Activated CD8-positive, alpha-beta memory T cell treated with anti-CD3 and anti-CD28 coated beads for 4 hours (primary cell): Measurements from ENCODE around the gene PIK3C2G.

Experiments
- DNase-seq, 2 donors: peaks; one replicate each; pipeline ENCODE4 v3.0.0-alpha.2; 2020; ENCODE audit warnings: low read depth in 2 of 2

PIK3C2G gene

GRCh38 chr12:18340186-18340585, 78.9 kb downstream of the PIK3C2G start:
- DNase-seq, result no peak

- no peak for DNase-seq
These were observed 79.5 kb downstream of the PIK3C2G start for GRCh38 chr12:18340786-18341185.

- DNase-seq, result no peak
These were observed 82.4 kb downstream of the PIK3C2G start for GRCh38 chr12:18343708-18344107.

- no peak for DNase-seq
These were observed 83.9 kb downstream of the PIK3C2G start for GRCh38 chr12:18345021-18345735.

GRCh38 chr12:18352312-18352711, 91.0 kb downstream of the PIK3C2G start:
- no peak for DNase-seq

GRCh38 chr12:18355429-18355828, 94.1 kb downstream of the PIK3C2G start:
- DNase-seq, result no peak

- DNase-seq, result no peak
These were observed 96.8 kb downstream of the PIK3C2G start for GRCh38 chr12:18358077-18358476.

- no peak for DNase-seq
These were observed 97.6 kb downstream of the PIK3C2G start for GRCh38 chr12:18358930-18359329.

GRCh38 chr12:18361433-18361832, 100.1 kb downstream of the PIK3C2G start:
- no peak for DNase-seq

GRCh38 chr12:18363321-18363720, 102.0 kb downstream of the PIK3C2G start:
- DNase-seq, result no peak

- DNase-seq, result no peak
These were observed 107.3 kb downstream of the PIK3C2G start for GRCh38 chr12:18368594-18368993.

- no peak for DNase-seq
These were observed 111.9 kb downstream of the PIK3C2G start for GRCh38 chr12:18373181-18373580.

- DNase-seq, result no peak
These were observed 113.8 kb downstream of the PIK3C2G start for GRCh38 chr12:18375131-18375530.

- no peak for DNase-seq
These were observed 114.3 kb downstream of the PIK3C2G start for GRCh38 chr12:18375583-18375982.

- DNase-seq, result no peak
These were observed 121.0 kb downstream of the PIK3C2G start for GRCh38 chr12:18382236-18382885.

GRCh38 chr12:18383203-18383602, 121.9 kb downstream of the PIK3C2G start:
- no peak for DNase-seq

- DNase-seq, result no peak
These were observed 126.4 kb downstream of the PIK3C2G start for GRCh38 chr12:18387706-18388105.

GRCh38 chr12:18389820-18390219, 128.5 kb downstream of the PIK3C2G start:
- DNase-seq, result no peak

- DNase-seq, result no peak
These were observed 129.8 kb downstream of the PIK3C2G start for GRCh38 chr12:18391151-18391550.

GRCh38 chr12:18394742-18395141, 133.4 kb downstream of the PIK3C2G start:
- no peak for DNase-seq

- DNase-seq, result no peak
These were observed 138.9 kb downstream of the PIK3C2G start for GRCh38 chr12:18400186-18400585.

- no peak for DNase-seq
These were observed 141.7 kb downstream of the PIK3C2G start for GRCh38 chr12:18402872-18403611.

GRCh38 chr12:18411453-18411852, 150.1 kb downstream of the PIK3C2G start:
- no peak for DNase-seq
